H1 (cell line): Measurements from ENCODE around the gene ZNF586. TPM values are rescaled to one million over a fixed set of nuclear protein-coding genes. Genes with fewer than 3 reads are reported as not detected.

Experiments used
- CHD7 ChIP-seq: fragments of 300-600 bp; sonication (generic); IDR thresholded peaks from 2 replicates; pipeline ENCODE4 v1.7.1; 2012; ENCODE audit warnings: low read length, moderate library complexity, mild to moderate bottlenecking, inconsistent platforms; ENCODE audit not compliant: insufficient replicate concordance
- SAP30 ChIP-seq: fragments of 300-600 bp; sonication (generic); IDR thresholded peaks from 2 replicates; pipeline ENCODE4 v1.7.1; 2012; ENCODE audit warnings: low read length, moderate library complexity, mild to moderate bottlenecking, inconsistent platforms; ENCODE audit not compliant: insufficient read depth, insufficient replicate concordance
- SP1 ChIP-seq: IDR thresholded peaks from 2 replicates; pipeline ENCODE4 v1.6.1; 2011; ENCODE audit warnings: low read depth, low read length
- TBP ChIP-seq: IDR thresholded peaks from 2 replicates; pipeline ENCODE4 v1.6.1; 2011; ENCODE audit warnings: low read depth, low read length, improper control_type of control experiment
- polyA plus RNA-seq, 7 experiments: library from polyadenylated mRNA; depleted of rRNA in 3 of 7; stranded (reverse) in 5 of 7; unstranded in 2 of 7; fragments of >200 nt in 5 of 7; fragments of 200-250 nt in 2 of 7; gene quantifications; 1 replicate in 5 of 7; 2 replicates in 1 of 7; 4 replicates in 1 of 7; pipeline versions ENCODE4 v1.2.1 to v1.2.3, GENCODE V29; 2011 to 2013; ENCODE audit warnings: missing spikeins in 2 of 7, mixed read lengths in 2 of 7
- total RNA-seq: library from RNA; stranded (reverse); fragmentation: NEBNext Ultra II Directional; extraction: Animal tissue kit (Norgen Biotek cat#: 25700); gene quantifications from 2 replicates; pipeline ENCODE4 v1.2.1, GENCODE V29; 2021

Gene ZNF586
- total and polyA plus RNA-seq, 2 of the 8 experiments (the other 6 are each of a cell fraction or from before 2014, with no cell fraction given) = 8.1 to 15.5 TPM

- no peak for TF ChIP-seq CHD7
- peak; percentile 37 for TF ChIP-seq SAP30
- peak; percentile 92 for TF ChIP-seq SP1
- TF ChIP-seq TBP = peak; percentile 88
Measured at GRCh38 chr19:57814505-57815246, 45.2 kb downstream of the ZNF586 start, which contains the start of gene ZNF552 (continued).
